Astrocyte (in vitro differentiated cells and primary cell): Measurements from ENCODE around the gene PJA2.

Experiments
- CTCF ChIP-seq: IDR thresholded peaks from 2 replicates; pipeline ENCODE4 v1.5.1; 2011; ENCODE audit warnings: low read depth, mild to moderate bottlenecking, inconsistent platforms, low read length, moderate library complexity; ENCODE audit not compliant: insufficient read depth
- EZH2 ChIP-seq: IDR thresholded peaks from 2 replicates; pipeline ENCODE4 v1.6.1; 2012; ENCODE audit warnings: mild to moderate bottlenecking, low read length, inconsistent platforms; ENCODE audit not compliant: insufficient read depth

- TF ChIP-seq CTCF (no peak), EZH2 (no peak)
Observed at GRCh38 chr5:109409844-109410388, at the start of gene PJA2.
